Measurements from ENCODE around the gene UNC5B.

Gene UNC5B

GRCh38 chr10:71256661-71257318 is 44.4 kb downstream of the UNC5B start:
- no peak for DNase-seq

DNA sequence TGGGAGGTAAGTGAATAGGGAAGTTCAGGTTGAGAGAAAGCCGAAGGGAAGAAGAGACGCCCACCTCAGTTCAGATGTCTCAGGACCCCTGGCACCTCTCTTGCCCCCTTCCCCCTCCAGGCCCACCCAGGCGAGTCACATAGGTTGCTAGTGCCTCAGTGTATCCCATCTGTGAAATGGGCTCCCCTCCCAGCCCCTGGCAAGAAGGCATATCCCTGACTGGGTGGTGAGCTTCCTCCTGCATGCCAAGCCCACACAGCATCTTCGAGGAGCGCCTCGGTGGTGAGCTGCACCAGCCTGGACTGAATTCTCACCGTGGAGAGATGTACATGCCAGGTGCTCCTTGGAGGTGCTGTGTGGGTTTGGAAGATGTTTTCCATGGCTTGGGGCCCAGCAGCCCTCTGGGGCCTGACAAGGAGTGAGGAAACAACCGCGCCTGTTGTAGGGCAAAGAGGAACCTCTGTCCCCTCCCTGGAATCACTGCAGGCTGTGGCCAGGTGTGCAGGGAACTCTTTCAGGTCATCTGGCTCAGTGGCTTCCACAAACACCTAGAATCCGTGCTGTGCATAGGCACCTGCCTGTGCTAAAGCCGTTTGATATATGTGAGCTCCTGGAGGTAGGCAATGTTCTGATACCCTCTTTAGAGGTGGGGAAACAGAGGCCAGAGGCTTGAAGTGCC is 45.1 kb downstream of the UNC5B start:
- DNase-seq, result no peak

DNA sequence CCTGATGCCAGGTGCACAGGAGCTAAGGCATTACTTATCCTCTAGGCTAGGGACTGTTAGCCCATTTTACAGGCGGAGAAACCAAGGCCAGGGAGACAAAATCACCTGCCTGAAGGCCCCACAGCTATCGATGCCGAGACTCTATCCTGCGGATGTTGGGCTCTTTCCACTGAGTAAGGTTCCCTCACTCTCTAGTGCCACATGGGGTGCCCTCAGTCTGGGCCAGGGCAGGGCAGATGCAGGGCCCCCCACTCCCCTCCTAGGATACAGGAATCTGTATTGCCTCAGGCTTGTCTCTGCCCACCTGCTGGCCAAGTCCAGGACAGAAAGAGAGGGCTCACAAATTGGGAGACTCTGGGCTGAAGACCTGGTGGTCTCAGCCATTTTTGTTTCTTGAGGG is 45.7 kb downstream of the UNC5B start:
- DNase-seq, result no peak

- DNase-seq, result no peak
Observed at GRCh38 chr10:71258446-71259145, 46.2 kb downstream of the UNC5B start.

DNA sequence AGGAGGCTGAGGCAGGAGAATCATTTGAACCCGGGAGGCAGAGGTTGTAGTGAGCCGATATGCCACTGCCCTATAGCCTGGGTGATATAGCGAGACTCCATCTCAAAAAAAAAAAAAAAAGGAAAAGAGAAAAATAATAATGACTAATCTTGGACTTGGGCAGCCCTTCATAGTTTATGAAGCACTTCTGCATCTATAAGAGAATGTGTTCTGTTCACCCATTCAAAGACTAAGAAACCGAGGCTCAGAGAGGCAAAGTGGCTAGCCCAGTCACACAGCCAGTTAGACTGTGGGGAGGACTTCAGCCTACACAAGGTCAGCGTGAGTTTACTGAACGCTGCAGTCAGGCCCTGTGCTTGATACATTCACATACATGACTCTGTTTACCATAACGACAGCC is 46.9 kb downstream of the UNC5B start:
- DNase-seq, result no peak

- DNase-seq, result no peak
Observed at GRCh38 chr10:71259815-71260501, 47.6 kb downstream of the UNC5B start.

DNA sequence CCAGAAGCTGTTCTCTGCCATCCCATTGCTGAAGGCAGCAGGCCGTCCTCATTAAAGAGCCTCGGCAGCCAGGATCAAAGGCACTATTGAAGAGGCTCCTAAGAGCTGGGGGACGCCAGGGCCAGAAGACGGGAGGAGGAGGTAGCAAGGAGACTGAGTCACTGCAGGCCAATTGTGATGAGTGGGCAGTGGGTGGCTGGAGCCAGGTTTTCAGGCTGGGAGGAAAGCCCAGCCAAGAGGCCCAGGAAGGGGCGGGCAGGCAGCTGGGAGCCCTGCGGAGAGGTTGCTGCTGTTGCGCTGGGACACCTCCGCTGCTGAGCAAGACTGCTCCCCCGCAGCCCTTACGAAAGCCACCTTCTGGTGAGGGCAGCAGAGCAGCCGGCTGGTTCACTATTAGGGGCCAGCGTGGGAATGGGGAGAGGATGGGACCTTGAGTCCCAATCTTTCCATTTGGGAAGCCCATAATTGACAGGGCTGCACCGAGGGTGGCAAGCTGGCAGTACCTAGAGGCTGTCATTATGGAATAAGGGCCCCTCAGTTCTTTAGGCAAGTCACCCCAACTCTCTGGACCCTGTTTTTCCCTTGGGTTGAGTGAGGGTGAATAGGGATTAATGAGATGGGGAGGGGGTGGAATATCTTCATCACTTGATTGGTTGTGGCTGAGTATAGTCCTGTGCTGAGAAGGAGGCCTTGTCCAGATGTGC is 48.4 kb downstream of the UNC5B start:
- DNase-seq, result no peak

DNA sequence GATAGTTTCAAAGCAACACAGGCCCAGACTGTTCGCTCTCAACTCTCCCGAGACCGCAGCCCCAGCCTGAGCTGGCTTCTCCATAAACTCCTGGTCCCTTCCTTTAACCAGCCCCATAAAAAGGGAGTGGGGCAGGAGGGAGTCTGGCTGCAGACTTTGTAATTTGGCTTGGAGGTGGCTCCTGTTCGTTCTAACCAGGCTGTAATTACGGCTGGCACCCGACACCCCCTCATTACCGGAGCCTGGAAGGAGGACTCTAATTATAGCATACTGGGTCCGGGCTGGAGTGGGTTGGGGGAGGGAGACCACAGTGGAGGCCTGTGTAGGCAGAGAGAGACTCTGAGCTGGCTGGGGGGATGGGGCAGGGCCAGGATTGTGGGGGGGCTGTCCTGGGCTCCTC is 49.7 kb downstream of the UNC5B start:
- DNase-seq, result no peak

- DNase-seq, result no peak
Observed at GRCh38 chr10:71262817-71263216, 50.4 kb downstream of the UNC5B start.

DNA sequence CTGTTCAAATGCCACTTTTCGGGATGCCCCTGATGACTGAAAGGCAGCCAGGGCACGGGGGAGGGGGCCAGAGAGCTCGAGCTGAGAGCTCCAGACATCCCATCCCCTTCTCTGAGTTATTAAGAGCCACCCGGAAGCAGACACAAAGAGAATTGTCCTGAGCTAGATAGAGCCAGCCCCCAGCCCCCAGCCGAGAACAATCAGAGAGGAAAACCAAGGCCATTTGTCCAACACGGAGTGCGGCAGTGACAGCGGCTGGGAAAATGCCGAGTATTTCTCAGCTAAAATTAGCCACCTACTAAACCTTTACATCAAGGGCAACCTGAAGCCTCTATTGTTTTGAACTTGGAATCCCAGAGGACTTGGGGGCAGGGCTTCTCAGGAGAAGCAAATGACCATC is 51.0 kb downstream of the UNC5B start:
- no peak for DNase-seq

GRCh38 chr10:71264345-71265200 is 52.2 kb downstream of the UNC5B start:
- DNase-seq, result no peak

DNA sequence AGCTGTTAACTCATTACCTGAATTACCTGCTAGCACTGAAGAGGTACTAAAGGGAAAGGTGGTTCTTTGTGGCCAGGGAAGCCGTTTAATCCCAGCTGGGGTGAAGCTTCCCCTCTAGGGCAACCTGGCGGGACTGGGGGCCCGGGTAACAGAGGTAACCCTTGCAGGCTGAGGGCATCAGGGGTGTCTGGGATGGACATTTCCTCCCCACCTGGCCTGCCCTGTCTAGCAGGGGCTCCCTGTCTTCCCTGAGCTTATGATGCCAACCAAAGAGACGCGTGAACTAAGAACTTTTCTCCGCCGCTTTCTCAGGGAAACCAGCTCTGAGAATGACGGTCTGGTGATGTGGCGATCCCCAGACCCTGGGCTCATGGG is 52.8 kb downstream of the UNC5B start:
- DNase-seq, result no peak

- no peak for DNase-seq
Observed at GRCh38 chr10:71265618-71266146, 53.3 kb downstream of the UNC5B start.

DNA sequence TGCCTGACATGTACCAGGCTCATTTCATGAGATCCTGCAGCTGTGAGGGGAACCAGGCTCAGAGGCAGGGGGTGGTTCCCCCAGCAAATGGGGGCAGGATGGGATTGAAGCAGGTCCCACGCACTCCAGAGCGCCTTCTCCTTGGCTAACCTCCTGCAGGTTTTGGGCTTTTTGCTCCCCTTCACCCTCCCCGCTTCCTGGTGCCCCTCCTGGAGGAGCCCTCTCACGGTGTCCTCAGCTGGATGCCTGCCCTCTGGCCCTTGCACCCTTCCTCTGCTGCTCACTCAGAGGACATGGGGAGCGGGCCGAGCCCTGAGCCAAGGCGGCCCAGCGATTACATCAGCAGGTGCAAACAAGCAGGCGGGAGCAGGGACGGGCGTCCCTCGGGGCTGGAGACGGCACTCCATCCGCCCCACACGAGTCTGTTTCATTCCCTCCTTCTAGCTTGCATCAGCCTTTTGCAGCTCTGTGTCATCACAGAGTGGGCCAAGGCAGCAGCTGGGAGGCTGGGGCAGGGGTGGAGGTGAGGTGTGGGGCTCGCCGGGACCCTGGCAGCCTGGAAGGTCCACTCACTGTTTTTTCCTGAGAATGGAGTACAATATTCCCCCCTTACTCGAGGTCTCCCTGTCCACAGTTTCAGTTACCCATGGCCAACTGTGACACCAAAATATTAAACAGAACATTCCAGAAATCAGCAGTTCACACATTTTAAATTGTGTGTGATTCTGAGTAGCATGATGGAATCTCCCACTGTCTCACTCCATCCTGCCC is 54.0 kb downstream of the UNC5B start:
- DNase-seq, result no peak

- DNase-seq, result no peak
Observed at GRCh38 chr10:71266918-71267442, 54.6 kb downstream of the UNC5B start.

GRCh38 chr10:71267508-71268240 is 55.3 kb downstream of the UNC5B start:
- DNase-seq, result no peak

GRCh38 chr10:71268247-71268691 is 55.9 kb downstream of the UNC5B start:
- DNase-seq, result no peak

DNA sequence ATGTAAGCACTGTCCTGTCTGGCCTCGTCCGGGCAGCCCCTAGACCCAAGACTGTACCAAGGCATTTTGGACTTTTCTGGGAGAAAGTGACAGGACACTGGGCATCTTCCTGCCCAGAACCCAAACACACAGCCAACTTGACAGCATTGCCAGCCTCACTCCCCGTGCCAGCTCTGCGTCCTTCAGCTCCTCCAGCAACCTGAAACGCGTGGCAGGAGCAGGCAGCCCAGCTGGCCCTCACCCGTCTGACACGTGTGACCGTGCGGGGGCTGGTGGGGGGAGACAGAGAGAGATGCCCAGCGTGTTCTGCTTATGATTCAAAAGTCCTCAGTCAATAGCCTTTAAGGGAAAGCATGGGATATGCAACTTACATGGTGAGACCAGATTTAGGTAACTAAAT is 56.4 kb downstream of the UNC5B start:
- no peak for DNase-seq

DNA sequence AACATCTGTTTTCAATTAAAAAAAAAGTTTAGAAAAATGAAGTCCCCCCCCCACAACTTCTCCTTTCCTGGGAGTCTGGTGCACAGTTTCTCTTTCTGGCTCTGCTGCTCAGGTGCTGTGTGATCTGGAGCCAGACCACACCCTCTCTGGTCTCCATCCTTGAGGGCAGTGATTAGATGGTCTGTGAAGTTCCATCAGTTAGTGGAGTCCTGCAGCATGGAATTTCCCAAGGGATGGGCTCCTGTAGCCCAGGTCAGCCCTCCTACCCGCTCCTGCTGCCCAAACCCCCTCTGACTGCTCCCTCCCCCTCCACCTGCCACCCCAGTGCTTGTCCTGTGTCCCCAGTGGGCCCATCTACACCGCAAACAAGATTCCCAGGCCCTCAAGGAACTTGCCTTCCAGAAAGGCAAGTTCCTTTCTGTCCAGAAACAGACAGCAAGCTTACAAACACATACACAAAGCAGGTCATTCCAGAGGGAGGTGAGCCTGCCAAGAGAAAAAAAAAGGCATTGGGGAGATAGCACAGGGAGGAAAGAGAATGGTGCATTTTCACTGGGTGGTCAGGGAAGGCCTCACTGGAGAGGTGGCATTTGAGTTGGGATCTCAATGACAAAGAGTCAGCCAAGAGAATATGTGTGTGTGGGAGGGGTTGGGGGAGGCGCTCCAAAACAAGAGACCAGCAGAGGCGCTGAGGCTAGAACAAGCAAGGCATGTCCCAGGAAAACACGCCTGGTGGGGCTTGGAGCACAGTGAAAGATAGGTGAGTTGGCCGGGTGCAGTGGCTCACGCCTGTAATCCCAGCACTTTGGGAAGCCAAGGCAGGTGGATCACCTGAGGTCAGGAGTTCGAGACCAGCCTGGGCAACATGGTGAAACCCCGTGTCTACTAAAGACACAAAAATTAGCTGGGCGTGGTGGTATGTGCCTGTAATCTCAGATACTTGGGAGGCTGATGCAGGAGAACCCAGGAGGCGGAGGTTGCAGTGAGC is 57.2 kb downstream of the UNC5B start:
- DNase-seq, result no peak

Data from NCI-H1048 (cell line).